CD14-positive monocyte (primary cell): Measurements from ENCODE around the gene TOR1A. TPM values are rescaled to one million over a fixed set of nuclear protein-coding genes. Genes with fewer than 3 reads are reported as not detected.

Source experiments
- DNase-seq, 3 donors: peaks; one replicate each; pipeline ENCODE4 v3.0.0-alpha.2; 2011 to 2022
- H2AFZ ChIP-seq: 2 replicates; pipeline ENCODE4 v1.6.0; 2012; ENCODE audit warnings: mild to moderate bottlenecking, low read depth, low read length, inconsistent platforms; ENCODE audit not compliant: insufficient read depth, poor library complexity, severe bottlenecking
- H3K27ac ChIP-seq, 2 donors: 1 replicate in 1 of 2; 2 replicates in 1 of 2; pipeline ENCODE4 v1.5.1; 2012 to 2013; ENCODE audit warnings: low read length in 2 of 2, control low read depth in 1 of 2, inconsistent platforms in 1 of 2, low read depth in 1 of 2, mild to moderate bottlenecking in 1 of 2
- H3K27me3 ChIP-seq, 2 donors: one replicate each; pipeline versions ENCODE4 v1.6.0 to v1.6.1; 2011 to 2013; ENCODE audit warnings: low read length in 2 of 2; ENCODE audit not compliant: control insufficient read depth in 2 of 2, insufficient read depth in 2 of 2
- H3K36me3 ChIP-seq, 2 donors: replicated peaks in 1 of 2; 1 replicate in 1 of 2; 2 replicates in 1 of 2; pipeline versions ENCODE4 v1.5.1 to v1.6.1; 2012 to 2013; ENCODE audit warnings: low read length in 2 of 2, control low read depth in 1 of 2, inconsistent platforms in 1 of 2, mild to moderate bottlenecking in 1 of 2; ENCODE audit not compliant: insufficient read depth in 2 of 2, control insufficient read depth in 1 of 2
- H3K4me1 ChIP-seq, 2 donors: 1 replicate in 1 of 2; 2 replicates in 1 of 2; pipeline versions ENCODE4 v1.5.1 to v1.6.1; 2012 to 2013; ENCODE audit warnings: low read length in 2 of 2, control low read depth in 1 of 2, inconsistent platforms in 1 of 2, mild to moderate bottlenecking in 1 of 2, moderate library complexity in 1 of 2; ENCODE audit not compliant: insufficient read depth in 2 of 2, control insufficient read depth in 1 of 2
- H3K4me2 ChIP-seq: replicated peaks from 2 replicates; pipeline ENCODE3; 2012; ENCODE audit warnings: low read length, moderate library complexity, mild to moderate bottlenecking; ENCODE audit not compliant: poor library complexity, severe bottlenecking; ENCODE audit errors: extremely low read depth
- H3K4me3 ChIP-seq, 3 experiments: fragments of 200-600 bp in 1 of 3; sonication (generic) in 1 of 3; replicated peaks in 1 of 3; 1 replicate in 2 of 3; 2 replicates in 1 of 3; pipeline ENCODE4 v1.5.1; 2011 to 2013; ENCODE audit warnings: low read length in 3 of 3, mild to moderate bottlenecking in 3 of 3, control low read depth in 2 of 3, low read depth in 2 of 3, inconsistent platforms in 1 of 3, moderate library complexity in 1 of 3
- H3K79me2 ChIP-seq: 2 replicates; pipeline ENCODE4 v1.6.0; 2012; ENCODE audit warnings: mild to moderate bottlenecking, control low read depth, inconsistent platforms, low read length, moderate library complexity; ENCODE audit not compliant: insufficient read depth
- H3K9ac ChIP-seq: 2 replicates; pipeline ENCODE4 v1.6.0; 2017; ENCODE audit warnings: low read length, mild to moderate bottlenecking; ENCODE audit not compliant: insufficient read depth, poor library complexity, severe bottlenecking
- H3K9me3 ChIP-seq, 2 donors: replicated peaks in 1 of 2; 1 replicate in 1 of 2; 2 replicates in 1 of 2; pipeline versions ENCODE4 v1.5.1 to v1.6.1; 2012 to 2013; ENCODE audit warnings: low read length in 2 of 2, control low read depth in 1 of 2; ENCODE audit not compliant: control insufficient read depth in 1 of 2, insufficient read depth in 1 of 2
- H4K20me1 ChIP-seq: 2 replicates; pipeline ENCODE4 v1.6.0; 2012; ENCODE audit warnings: mild to moderate bottlenecking, low read length, control low read depth, moderate library complexity; ENCODE audit not compliant: insufficient read depth
- H3K27ac Mint-ChIP-seq, 7 donors: one replicate each; pipeline ENCODE4 v1.8.0; 2020; ENCODE audit warnings: mild to moderate bottlenecking in 7 of 7, mixed read lengths in 7 of 7, moderate library complexity in 6 of 7, inconsistent platforms in 2 of 7
- H3K27me3 Mint-ChIP-seq, 3 donors: one replicate each; pipeline ENCODE4 v1.8.0; 2021 to 2022; ENCODE audit warnings: low read depth in 3 of 3, mild to moderate bottlenecking in 3 of 3, mixed read lengths in 3 of 3, moderate library complexity in 3 of 3, inconsistent platforms in 1 of 3
- H3K36me3 Mint-ChIP-seq, 2 donors: one replicate each; pipeline ENCODE4 v1.8.0; 2020; ENCODE audit warnings: mixed read lengths in 2 of 2, inconsistent platforms in 1 of 2, mild to moderate bottlenecking in 1 of 2
- H3K4me1 Mint-ChIP-seq: one replicate; pipeline ENCODE4 v1.8.0; 2020; ENCODE audit warnings: mild to moderate bottlenecking, mixed read lengths
- H3K4me3 Mint-ChIP-seq, 2 donors: one replicate each; pipeline ENCODE4 v1.8.0; 2020; ENCODE audit warnings: mild to moderate bottlenecking in 2 of 2, mixed read lengths in 2 of 2, moderate library complexity in 1 of 2
- H3K9me3 Mint-ChIP-seq, 7 donors: one replicate each; pipeline ENCODE4 v1.8.0; 2020 to 2022; ENCODE audit warnings: mixed read lengths in 7 of 7, mild to moderate bottlenecking in 6 of 7, moderate library complexity in 6 of 7, inconsistent platforms in 2 of 7
- CTCF ChIP-seq: fragments of 200-600 bp; IDR thresholded peaks from one replicate; pipeline ENCODE4 v1.8.0; 2022; ENCODE audit warnings: antibody characterized with exemption, mild to moderate bottlenecking
- WGBS: methylation state at CpG from one replicate; pipeline ENCODE4 v1.1.5; 2013; ENCODE audit warnings: missing lambda C conversion rate; ENCODE audit not compliant: insufficient coverage; 5-methylcytosine and 5-hydroxymethylcytosine counted together
- intact Hi-C, 2 donors: fragments of 100-400 bp; cut with micrococcal nuclease; formaldehyde crosslinking; loops; one replicate each; pipeline versions ENCODE4 v1.15.0 to v1.15.1; 2023
- polyA plus RNA-seq, 3 donors: library from polyadenylated mRNA; depleted of rRNA in 1 of 3; unstranded in 2 of 3; stranded (reverse) in 1 of 3; fragments of 300-500 nt in 2 of 3; fragments of >200 nt in 1 of 3; fragmentation: Illumina TruSeq in 2 of 3; gene quantifications; 1 replicate in 2 of 3; 2 replicates in 1 of 3; pipeline ENCODE4 v1.2.3, GENCODE V29; 2012 to 2021

Gene TOR1A
- polyA plus RNA-seq, 3 donors: 41.2 to 95.3 (median 89.6) TPM

- Mint-ChIP-seq H3K9me3 (no peaks in the 10 kb centered on the region), H3K27me3 (peaks cover 0 to 2% (median 1%) of the 10 kb centered on the region in 3 donors), H3K27ac (no peak overlapping the region), H3K4me1 (peaks cover 23% of the 10 kb centered on the region), H3K4me3 (no peak overlapping the region), H3K36me3 (peaks cover 7 to 15% of the 10 kb centered on the region in 2 donors)
- DNase-seq: no peak
- no peaks in the 10 kb centered on the region for H3K9me3 ChIP-seq
- intact Hi-C loops: no loop called here
- peaks cover 6 to 8% of the 10 kb centered on the region in 2 donors for H3K4me1 ChIP-seq
- no peak overlapping the region for H3K4me2 ChIP-seq
- no peak for TF ChIP-seq CTCF
- H2AFZ ChIP-seq: no peak overlapping the region
- peaks cover 13% of the 10 kb centered on the region for H4K20me1 ChIP-seq
- peaks cover 24% of the 10 kb centered on the region for H3K79me2 ChIP-seq
- 96% methylated on average over 3 of the region's 4 CpGs for WGBS
- no peak overlapping the region for H3K27ac ChIP-seq
- H3K9ac ChIP-seq: no peak overlapping the region
- peaks cover 0 to 10% of the 10 kb centered on the region in 2 donors for H3K36me3 ChIP-seq
- H3K4me3 ChIP-seq: no peak overlapping the region
- no peaks in the 10 kb centered on the region for H3K27me3 ChIP-seq
Observed at GRCh38 chr9:129841071-129841470, 17.1 kb upstream of the TOR1A start.

- no peak overlapping the region for H3K4me3 Mint-ChIP-seq
- H3K27ac Mint-ChIP-seq: peak overlapping the region in 1 of 7 donors; percentile 45
- H3K4me3 ChIP-seq: no peak overlapping the region
Observed at GRCh38 chr9:129840034-129840433, 16.1 kb upstream of the TOR1A start.

More at GRCh38 chr9:129840034-129840433, 16.1 kb upstream of the TOR1A start:
- WGBS: 71% methylated on average over 8 of the region's 8 CpGs
- H4K20me1 ChIP-seq: peaks cover 13% of the 10 kb centered on the region
- peaks cover 21% of the 10 kb centered on the region for H3K4me1 Mint-ChIP-seq
- peaks cover 32% of the 10 kb centered on the region for H3K79me2 ChIP-seq
- peaks cover 0 to 10% of the 10 kb centered on the region in 2 donors for H3K36me3 ChIP-seq
- H3K9me3 Mint-ChIP-seq: no peaks in the 10 kb centered on the region
- H3K9me3 ChIP-seq: no peaks in the 10 kb centered on the region
- no peak overlapping the region for H3K27ac ChIP-seq
- H3K9ac ChIP-seq: no peak overlapping the region
- no peak for DNase-seq
- H3K27me3 Mint-ChIP-seq: peaks cover 0 to 3% (median 1%) of the 10 kb centered on the region in 3 donors
- TF ChIP-seq CTCF: no peak
- H2AFZ ChIP-seq: no peak overlapping the region
- peaks cover 10 to 14% of the 10 kb centered on the region in 2 donors for H3K4me1 ChIP-seq
- intact Hi-C loops: no loop called here
- H3K27me3 ChIP-seq: no peaks in the 10 kb centered on the region
- H3K4me2 ChIP-seq: no peak overlapping the region
- H3K36me3 Mint-ChIP-seq: peaks cover 7 to 15% of the 10 kb centered on the region in 2 donors
